MCF 10A (cell line): ENCODE measurements around the gene RBM47. TPM values are rescaled to one million over a fixed set of nuclear protein-coding genes. Genes with fewer than 3 reads are reported as not detected.
"Not testable (repeated sequence)": the region's sequence is repeated elsewhere in the genome, so short reads cannot be mapped to it uniquely, and the experiment has no call there.

Experiments
- BruUV-seq: library from RNA; stranded (reverse); fragments of 400-500 nt; replicated peaks from 2 replicates; lab custom pipeline; 2021; lab: Mats Ljungman, UMichigan
- CTCF ChIA-PET: fragments of 300-600 bp; sonication (Branson Sonifier 250); formaldehyde crosslinking; extraction: SDS; loops from one replicate; lab custom pipeline; 2021; ENCODE audit warnings: antibody characterized with exemption, inconsistent platforms; lab: Yijun Ruan, JAX
- POLR2A ChIA-PET: fragments of 300-600, 350-650 bp; sonication (Branson Sonifier 250); formaldehyde crosslinking; extraction: SDS; loops from one replicate; lab custom pipeline; 2020; ENCODE audit warnings: antibody characterized with exemption, inconsistent platforms; lab: Yijun Ruan, JAX
- DNase-seq: peaks from one replicate; pipeline ENCODE4 v3.0.0-alpha.2; 2018; ENCODE audit not compliant: unreplicated experiment
- H3K27ac Mint-ChIP-seq: one replicate; pipeline ENCODE4 v1.8.0; 2022; ENCODE audit warnings: mild to moderate bottlenecking, low read depth, mixed read lengths; ENCODE audit not compliant: unreplicated experiment
- H3K27me3 Mint-ChIP-seq: one replicate; pipeline ENCODE4 v1.8.0; 2022; ENCODE audit warnings: mixed read lengths; ENCODE audit not compliant: insufficient read depth, unreplicated experiment
- H3K36me3 Mint-ChIP-seq: one replicate; pipeline ENCODE4 v1.8.0; 2022; ENCODE audit warnings: mild to moderate bottlenecking, moderate library complexity, mixed read lengths; ENCODE audit not compliant: insufficient read depth, unreplicated experiment
- H3K4me1 Mint-ChIP-seq: one replicate; pipeline ENCODE4 v1.8.0; 2022; ENCODE audit warnings: mixed read lengths; ENCODE audit not compliant: insufficient read depth, unreplicated experiment
- H3K4me3 Mint-ChIP-seq: one replicate; pipeline ENCODE4 v1.8.0; 2022; ENCODE audit warnings: mild to moderate bottlenecking, moderate library complexity, mixed read lengths; ENCODE audit not compliant: unreplicated experiment
- H3K9me3 Mint-ChIP-seq: one replicate; pipeline ENCODE4 v1.8.0; 2022; ENCODE audit warnings: mixed read lengths; ENCODE audit not compliant: unreplicated experiment
- CTCF ChIP-seq: fragments of 200-600 bp; IDR thresholded peaks from one replicate; pipeline ENCODE4 v1.8.0; 2022; ENCODE audit warnings: antibody characterized with exemption, mild to moderate bottlenecking; ENCODE audit not compliant: unreplicated experiment
- intact Hi-C: fragments of 100-400 bp; cut with micrococcal nuclease; formaldehyde crosslinking; loops from 2 replicates; pipeline ENCODE4 v1.14.1; 2022
- total RNA-seq: library from RNA; stranded (reverse); gene quantifications from 2 replicates; pipeline ENCODE4 v1.2.3, GENCODE V29; 2022

Gene RBM47
- total RNA-seq, 1 experiment from 2014 or later: 1.8 TPM

GRCh38 chr4:40434126-40434687, 195.5 kb downstream of the RBM47 start:
- CTCF ChIA-PET: no interaction called here
- POLR2A ChIA-PET: interaction anchor here (0.7 kb wide), 1 partner anchor 155 kb away, joined by 3 read pairs; no protein-coding TSS in a partner anchor
- no peak for TF ChIP-seq CTCF
- H3K36me3 Mint-ChIP-seq: no peaks in the 10 kb centered on the region
- H3K27me3 Mint-ChIP-seq: no peaks in the 10 kb centered on the region
- intact Hi-C loops: no loop called here
- no peak overlapping the region for H3K27ac Mint-ChIP-seq
- no peaks in the 10 kb centered on the region for H3K9me3 Mint-ChIP-seq
- no peaks in the 10 kb centered on the region for H3K4me1 Mint-ChIP-seq
- no TSS peak for BruUV-seq
- DNase-seq: no peak
- no peak overlapping the region for H3K4me3 Mint-ChIP-seq

DNA sequence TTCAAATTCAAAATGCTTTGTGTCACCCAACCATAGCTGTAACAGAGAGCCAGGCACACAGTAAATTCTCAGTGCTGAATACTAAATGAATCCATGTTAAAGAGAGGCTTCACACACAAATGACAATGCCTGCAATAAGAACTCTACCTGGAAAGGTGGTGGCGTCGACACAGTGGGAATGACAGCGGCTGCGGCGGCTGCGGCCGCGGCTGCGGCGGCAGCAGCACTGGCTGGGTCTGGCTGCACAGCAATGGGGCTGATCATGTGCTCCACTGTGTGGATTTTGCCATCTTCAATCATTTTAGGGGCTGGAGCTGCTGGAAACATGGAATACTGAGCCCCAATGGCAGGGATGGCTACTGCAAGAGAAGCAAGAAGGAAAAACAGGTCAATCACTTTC, 197.2 kb downstream of the RBM47 start:
- Mint-ChIP-seq H3K4me1 (no peaks in the 10 kb centered on the region), H3K27me3 (no peaks in the 10 kb centered on the region), H3K4me3 (no peak overlapping the region), H3K36me3 (no peaks in the 10 kb centered on the region), H3K9me3 (no peaks in the 10 kb centered on the region), H3K27ac (no peak overlapping the region)
- CTCF ChIA-PET: no interaction called here
- no peak for TF ChIP-seq CTCF
- no TSS peak for BruUV-seq
- no peak for DNase-seq
- intact Hi-C loops: no loop called here
- POLR2A ChIA-PET: no interaction called here

GRCh38 chr4:40427871-40428270, 201.8 kb downstream of the RBM47 start:
- DNase-seq, H3K4me1 Mint-ChIP-seq, H3K9me3 Mint-ChIP-seq, H3K36me3 Mint-ChIP-seq, H3K4me3 Mint-ChIP-seq, BruUV-seq, H3K27me3 Mint-ChIP-seq, intact Hi-C loops, H3K27ac Mint-ChIP-seq: not testable (repeated sequence)
- ChIA-PET POLR2A (interaction anchor here (1.3 kb wide), 1 partner anchor 26 kb away, joined by 3 read pairs; no protein-coding TSS in a partner anchor), CTCF (interaction anchor here (0.6 kb wide), 1 partner anchor 95 kb away, joined by 7 read pairs; no protein-coding TSS in a partner anchor)

GRCh38 chr4:40427128-40427527, 202.5 kb downstream of the RBM47 start:
- Mint-ChIP-seq H3K4me1 (peaks cover 5% of the 10 kb centered on the region), H3K27me3 (no peaks in the 10 kb centered on the region), H3K9me3 (no peaks in the 10 kb centered on the region), H3K4me3 (no peak overlapping the region), H3K36me3 (no peaks in the 10 kb centered on the region), H3K27ac (no peak overlapping the region)
- ChIA-PET CTCF (interaction anchor here (0.6 to 0.8 kb wide), 2 partner anchors 29 to 114 kb away, joined by 4 read pairs; no protein-coding TSS in a partner anchor), POLR2A (interaction anchor here (1.3 kb wide), 1 partner anchor 27 kb away, joined by 3 read pairs; no protein-coding TSS in a partner anchor)
- DNase-seq: no peak
- TF ChIP-seq CTCF: no peak
- BruUV-seq: no TSS peak
- intact Hi-C loops: no loop called here
